Small intestine (tissue), 7 donors: ENCODE results near the gene SLAMF6. TPM values are rescaled to one million over a fixed set of nuclear protein-coding genes. Genes with fewer than 3 reads are reported as not detected.

ENCODE experiments used
- DNase-seq, 2 donors: peaks; one replicate each; pipeline versions ENCODE4 v3.0.0 to v3.0.0-alpha.2; 2013
- FAIRE-seq: peaks from 2 replicates; lab custom pipeline; 2012; peaks lifted over from hg19 to GRCh38; lab: Jason Lieb, UNC
- H3K27ac ChIP-seq, 3 donors: one replicate each; pipeline ENCODE4 v1.5.1; 2013; ENCODE audit warnings: low read length in 2 of 3, mild to moderate bottlenecking in 2 of 3, control low read depth in 1 of 3, inconsistent platforms in 1 of 3, low read depth in 1 of 3, moderate library complexity in 1 of 3
- H3K27me3 ChIP-seq, 3 donors: one replicate each; pipeline ENCODE4 v1.6.1; 2013; ENCODE audit warnings: low read length in 3 of 3, inconsistent platforms in 1 of 3; ENCODE audit not compliant: control insufficient read depth in 3 of 3, insufficient read depth in 3 of 3
- H3K36me3 ChIP-seq, 3 donors: one replicate each; pipeline ENCODE4 v1.6.1; 2013; ENCODE audit warnings: low read length in 3 of 3, inconsistent platforms in 1 of 3, low read depth in 1 of 3, mild to moderate bottlenecking in 1 of 3, moderate library complexity in 1 of 3; ENCODE audit not compliant: control insufficient read depth in 3 of 3, insufficient read depth in 2 of 3
- H3K4me1 ChIP-seq, 3 donors: one replicate each; pipeline ENCODE4 v1.6.1; 2013; ENCODE audit warnings: low read length in 2 of 3, inconsistent platforms in 1 of 3, low read depth in 1 of 3, mild to moderate bottlenecking in 1 of 3, moderate library complexity in 1 of 3; ENCODE audit not compliant: control insufficient read depth in 3 of 3, insufficient read depth in 2 of 3
- H3K4me3 ChIP-seq, 3 donors: one replicate each; pipeline ENCODE4 v1.5.1; 2013; ENCODE audit warnings: low read length in 3 of 3, control low read depth in 1 of 3, inconsistent platforms in 1 of 3, low read depth in 1 of 3, mild to moderate bottlenecking in 1 of 3, moderate library complexity in 1 of 3
- H3K9me3 ChIP-seq, 2 donors: one replicate each; pipeline ENCODE4 v1.6.1; 2013; ENCODE audit warnings: low read depth in 1 of 2, low read length in 1 of 2; ENCODE audit not compliant: control insufficient read depth in 2 of 2, insufficient read depth in 1 of 2
- WGBS, 3 donors: extraction: QIAGEN DNeasy Blood & Tissue Kit; methylation state at CpG; one replicate each; pipeline ENCODE4 v1.1.7; 2013; 5-methylcytosine and 5-hydroxymethylcytosine counted together
- polyA plus RNA-seq, 4 donors: library from polyadenylated mRNA; stranded (reverse) in 3 of 4; unstranded in 1 of 4; fragments of 200-250 nt in 3 of 4; fragments of 120-200 nt in 1 of 4; gene quantifications; one replicate each; pipeline versions ENCODE4 v1.2.1 to v1.2.3, GENCODE V29; 2013
- donor health status: healthy with polysubstance abuse.
- donor health status: control.
- donor health status: control.
- donor health status: Bipolar disorder and iron deficiency.
- donor health status: healthy.

Gene SLAMF6
- polyA plus RNA-seq, 4 donors = 0.22 to 1.6 (median 1.1) TPM

DNA sequence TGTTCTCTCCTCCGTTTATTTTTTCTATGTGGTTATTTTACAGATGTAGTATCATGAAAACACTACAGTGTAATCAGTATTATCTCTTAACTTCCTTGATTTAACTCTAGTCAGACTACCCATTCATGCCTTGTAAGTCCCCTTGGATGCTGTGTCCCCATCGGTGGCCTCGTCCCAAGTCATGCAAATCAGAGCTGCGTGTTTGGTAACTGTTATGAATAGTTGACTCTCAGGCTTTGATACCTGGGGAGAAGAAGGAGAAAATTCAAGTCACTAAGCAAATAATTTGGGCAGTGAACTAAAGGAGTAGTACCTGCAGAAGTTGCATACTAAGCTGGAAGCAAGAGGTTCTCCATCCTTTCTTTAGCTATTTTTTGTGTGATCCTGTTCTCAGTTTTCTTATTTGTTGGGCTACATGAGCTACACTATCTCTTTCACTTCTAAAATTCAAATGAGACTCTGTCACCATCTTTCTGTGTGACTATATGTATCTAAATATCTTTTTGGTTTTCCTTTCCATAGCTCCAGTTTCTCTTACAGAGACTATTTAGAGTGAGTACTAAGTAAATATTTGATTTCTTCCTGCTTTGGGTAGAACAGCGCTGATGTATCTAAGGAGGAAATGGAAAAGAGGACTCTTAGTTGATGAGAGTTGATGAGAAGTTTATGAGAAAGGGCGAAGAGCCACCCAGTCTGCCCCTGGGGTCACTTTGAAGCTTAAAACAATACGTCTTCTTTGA, 71.8 kb downstream of the SLAMF6 start:
- no peaks in the 10 kb centered on the region for H3K9me3 ChIP-seq
- FAIRE-seq (no peak), DNase-seq (peak; percentile 29 to 43)
- H3K27me3 ChIP-seq = no peaks in the 10 kb centered on the region
- peaks cover 0 to 3% (median 0%) of the 10 kb centered on the region in 3 donors for H3K4me1 ChIP-seq
- H3K36me3 ChIP-seq = no peaks in the 10 kb centered on the region
- peak overlapping the region in 1 of 3 donors; percentile 26 for H3K27ac ChIP-seq
- no peak overlapping the region for H3K4me3 ChIP-seq
- WGBS, 3 donors = 54 to 63% (median 57%) methylated on average over 7 of the region's 7 CpGs

DNA sequence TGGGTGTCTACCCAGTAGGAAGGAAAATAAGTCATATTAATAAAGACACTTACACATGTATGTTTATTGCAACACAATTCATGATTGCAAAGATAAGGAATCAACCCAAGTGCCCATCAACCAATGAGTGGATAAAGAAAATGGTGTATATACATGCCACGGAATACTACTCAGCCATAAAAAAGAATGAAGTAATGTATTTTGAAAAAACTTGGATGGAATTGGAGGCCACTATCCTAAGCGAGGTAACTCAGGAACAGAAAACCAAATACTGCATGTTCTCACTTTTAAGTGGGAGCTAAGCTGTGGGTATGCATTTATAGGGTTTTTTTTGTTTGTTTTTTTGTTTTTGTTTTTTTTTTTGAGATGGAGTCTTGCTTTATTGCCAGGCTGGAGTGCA, 73.6 kb downstream of the SLAMF6 start:
- H3K27ac ChIP-seq = no peak overlapping the region
- H3K36me3 ChIP-seq = no peaks in the 10 kb centered on the region
- DNase-seq = no peak
- no peaks in the 10 kb centered on the region for H3K27me3 ChIP-seq
- no peak overlapping the region for H3K4me3 ChIP-seq
- no peak for FAIRE-seq
- H3K4me1 ChIP-seq = peaks cover 0 to 3% (median 0%) of the 10 kb centered on the region in 3 donors
- H3K9me3 ChIP-seq = no peaks in the 10 kb centered on the region
- WGBS, 3 donors = 95 to 100% (median 96%) methylated on average over 2 of the region's 2 CpGs

DNA sequence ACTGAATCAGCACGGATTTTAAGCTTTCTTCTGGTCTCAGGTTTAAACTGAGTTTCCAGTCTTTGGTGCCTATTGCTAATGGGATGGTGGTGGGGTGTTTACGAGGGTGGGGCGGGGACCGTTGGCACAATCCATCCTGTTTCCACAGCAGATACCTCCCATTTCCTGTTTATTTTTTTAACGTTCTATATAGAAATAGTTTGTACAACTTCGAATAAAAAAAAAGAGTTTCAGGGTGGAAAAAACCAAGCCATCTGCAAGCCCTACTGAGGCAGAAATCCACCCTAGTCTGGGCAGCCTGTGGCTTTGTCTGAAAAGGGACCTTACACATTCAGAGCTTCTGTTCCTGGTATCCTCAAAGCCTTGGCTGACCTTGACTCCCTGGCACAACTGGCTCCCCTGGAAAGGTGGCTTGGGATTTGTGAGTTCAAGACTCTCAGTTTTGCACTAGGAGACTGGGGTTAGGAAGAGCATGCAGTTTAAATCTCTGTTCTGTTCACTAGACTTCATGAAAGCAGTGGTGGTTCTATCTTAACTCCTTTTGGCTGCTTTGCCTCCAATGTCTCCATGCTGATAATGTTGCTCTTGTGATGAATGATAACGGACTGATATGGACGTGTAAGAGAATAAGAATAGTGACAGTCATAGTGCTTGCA, 76.0 kb downstream of the SLAMF6 start:
- DNase-seq (no peak), FAIRE-seq (no peak)
- Histone ChIP-seq H3K36me3 (no peaks in the 10 kb centered on the region), H3K4me1 (peaks cover 0 to 3% (median 0%) of the 10 kb centered on the region in 3 donors), H3K4me3 (no peak overlapping the region), H3K27me3 (no peaks in the 10 kb centered on the region), H3K9me3 (no peaks in the 10 kb centered on the region), H3K27ac (no peak overlapping the region)
- WGBS, 3 donors = 48 to 54% (median 53%) methylated on average over 8 of the region's 8 CpGs

DNA sequence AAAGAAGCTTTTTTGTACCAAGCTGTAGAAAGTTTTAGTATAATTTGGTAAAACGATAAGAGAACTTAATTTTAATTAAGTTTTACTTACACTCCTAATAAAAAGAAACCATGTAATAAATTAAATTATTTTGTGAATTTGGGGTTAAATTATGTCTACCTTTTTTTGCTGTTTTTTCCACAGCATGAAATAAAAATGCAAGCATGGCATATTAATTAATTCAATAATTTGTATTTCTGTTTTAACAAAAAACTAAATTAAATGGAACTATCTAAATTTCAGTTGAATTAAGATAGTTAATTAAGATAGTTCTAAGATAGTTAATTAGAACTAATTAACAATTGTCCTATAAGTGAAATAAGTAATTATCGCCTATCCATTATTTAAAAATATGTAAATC, 83.3 kb downstream of the SLAMF6 start:
- H3K4me1 ChIP-seq = peaks cover 0 to 5% (median 2%) of the 10 kb centered on the region in 3 donors
- no peaks in the 10 kb centered on the region for H3K9me3 ChIP-seq
- H3K4me3 ChIP-seq = no peak overlapping the region
- FAIRE-seq (peak; percentile 81), DNase-seq (no peak)
- H3K27ac ChIP-seq = no peak overlapping the region
- no peaks in the 10 kb centered on the region for H3K27me3 ChIP-seq
- 51 to 74% (median 64%) methylated on average over 2 of the region's 2 CpGs for WGBS, 3 donors
- no peaks in the 10 kb centered on the region for H3K36me3 ChIP-seq

DNA sequence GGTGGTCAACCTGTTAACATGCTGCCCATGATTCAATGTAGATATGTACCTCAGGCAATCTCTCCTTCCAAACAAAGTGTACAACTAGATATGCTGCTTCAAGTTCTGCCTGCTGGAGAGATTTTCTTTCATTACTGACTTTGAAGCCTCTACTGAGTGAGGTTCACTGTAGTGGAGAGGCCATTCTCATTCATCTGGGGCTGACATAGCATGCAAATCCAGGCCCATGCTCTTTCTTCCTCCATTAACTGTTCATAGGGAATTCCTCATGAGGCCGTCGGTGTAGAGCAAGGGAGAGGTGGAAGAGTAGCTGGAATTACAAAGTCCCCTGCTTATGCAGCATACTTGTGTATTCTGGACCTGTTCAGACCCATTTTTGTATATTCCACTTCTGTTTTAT, 84.1 kb downstream of the SLAMF6 start:
- WGBS, 3 donors = 92 to 100% (median 95%) methylated on average over 2 of the region's 2 CpGs
- peaks cover 0 to 5% (median 2%) of the 10 kb centered on the region in 3 donors for H3K4me1 ChIP-seq
- FAIRE-seq (no peak), DNase-seq (no peak)
- H3K27ac ChIP-seq = no peak overlapping the region
- no peaks in the 10 kb centered on the region for H3K27me3 ChIP-seq
- no peaks in the 10 kb centered on the region for H3K9me3 ChIP-seq
- H3K36me3 ChIP-seq = no peaks in the 10 kb centered on the region
- no peak overlapping the region for H3K4me3 ChIP-seq

DNA sequence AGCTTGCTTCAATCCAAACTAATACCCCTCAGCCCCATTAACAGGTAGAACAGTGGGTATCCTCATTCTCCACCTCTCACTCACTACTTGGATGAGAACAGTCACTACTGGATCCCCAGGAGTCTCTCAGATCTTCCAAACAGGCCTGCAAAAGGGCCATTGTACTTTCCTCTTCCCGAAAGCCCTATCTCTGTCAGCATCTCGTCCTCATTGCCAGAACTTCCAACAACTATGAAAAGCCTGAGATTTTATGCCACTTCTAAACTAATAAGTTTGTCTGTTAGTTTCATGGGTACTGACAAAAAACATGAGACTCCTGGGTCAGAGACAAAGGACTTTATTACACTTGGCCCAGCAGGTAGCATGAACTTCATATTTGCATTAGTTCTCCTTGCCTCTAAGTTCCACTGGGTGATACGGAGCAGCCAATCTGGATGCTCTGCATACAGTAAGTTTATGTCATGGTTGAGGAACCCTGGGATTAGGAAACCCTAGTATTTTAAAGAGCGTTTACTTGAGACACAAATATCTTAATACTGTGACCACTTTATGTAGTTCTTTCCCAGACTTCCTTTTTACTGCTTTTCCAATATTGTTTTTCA, 84.6 kb downstream of the SLAMF6 start:
- WGBS, 3 donors = 67 to 76% (median 71%) methylated on average over 4 of the region's 4 CpGs
- H3K27ac ChIP-seq = peak overlapping the region; percentile 32 to 88 (median 35)
- DNase-seq (peak in 1 of 2 donors; percentile 17), FAIRE-seq (no peak)
- H3K4me3 ChIP-seq = peak overlapping the region in 1 of 3 donors; percentile 8
- peaks cover 0 to 5% (median 2%) of the 10 kb centered on the region in 3 donors for H3K4me1 ChIP-seq
- H3K9me3 ChIP-seq = no peaks in the 10 kb centered on the region
- H3K27me3 ChIP-seq = no peaks in the 10 kb centered on the region
- H3K36me3 ChIP-seq = no peaks in the 10 kb centered on the region

DNA sequence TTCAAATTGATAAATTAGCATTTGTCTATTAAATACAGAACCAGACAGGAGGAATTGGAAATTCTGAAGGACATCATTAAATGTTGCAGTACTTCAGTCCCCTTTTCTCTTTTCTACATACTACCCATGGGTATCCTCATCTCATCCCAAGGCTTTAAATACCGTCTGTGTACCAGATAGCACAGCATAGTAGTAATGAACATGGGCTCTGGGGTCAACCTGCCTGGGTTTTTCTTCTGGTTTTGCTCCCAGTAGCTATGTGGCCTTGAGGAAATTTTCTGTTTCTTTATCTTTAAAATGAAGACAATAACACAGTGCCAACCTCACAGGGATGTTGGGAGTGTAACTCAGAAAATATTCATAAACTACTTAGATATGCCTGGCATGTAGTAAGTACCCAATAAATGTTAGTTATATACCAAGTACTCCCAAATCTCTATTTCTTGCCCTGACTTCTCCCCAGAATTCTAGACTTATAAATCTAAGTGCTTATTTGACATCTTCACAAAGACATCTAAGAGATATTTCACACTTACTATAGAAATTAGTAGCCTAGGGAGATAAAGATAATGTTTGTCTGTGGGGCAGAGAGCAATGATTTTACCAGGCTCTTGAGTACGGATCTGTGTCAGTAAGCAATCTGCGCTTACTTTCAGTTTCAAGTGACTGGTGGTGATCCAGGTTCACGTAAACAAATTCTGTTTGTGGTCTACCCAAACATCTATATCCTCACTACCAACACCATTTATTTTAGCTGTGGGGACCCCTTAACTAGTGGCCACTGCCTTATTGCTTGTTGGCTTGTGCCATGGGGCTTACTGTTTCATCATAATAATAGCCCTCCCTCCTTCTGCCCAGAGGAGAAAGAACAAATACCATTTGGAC, 85.4 kb downstream of the SLAMF6 start:
- 14 to 31% (median 23%) methylated on average over 4 of the region's 4 CpGs for WGBS, 3 donors
- FAIRE-seq (no peak), DNase-seq (peak; percentile 56 to 69)
- no peaks in the 10 kb centered on the region for H3K27me3 ChIP-seq
- peak overlapping the region in 1 of 3 donors; percentile 8 for H3K4me3 ChIP-seq
- no peaks in the 10 kb centered on the region for H3K36me3 ChIP-seq
- no peaks in the 10 kb centered on the region for H3K9me3 ChIP-seq
- H3K4me1 ChIP-seq = peaks cover 0 to 5% (median 2%) of the 10 kb centered on the region in 3 donors
- peak overlapping the region; percentile 35 to 88 (median 55) for H3K27ac ChIP-seq

DNA sequence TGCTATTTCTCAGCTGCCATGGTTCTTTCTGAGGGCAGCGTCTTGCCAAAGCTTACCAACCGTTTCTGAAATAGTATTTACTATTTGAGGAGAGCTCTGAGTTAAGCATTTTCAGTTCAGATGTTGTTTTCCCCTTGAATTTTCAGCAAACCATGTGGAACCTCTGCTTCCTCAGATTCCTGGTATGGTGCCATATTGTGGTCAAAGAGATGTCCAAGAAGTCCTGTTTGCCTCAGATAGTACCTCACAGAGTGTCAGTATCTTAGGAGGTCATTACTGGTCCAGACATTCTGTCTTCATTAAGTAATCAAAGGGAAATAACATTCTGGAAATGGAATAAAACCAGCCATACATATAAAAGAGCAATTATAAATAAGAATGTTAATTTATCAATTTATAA, 86.1 kb downstream of the SLAMF6 start:
- no peak for FAIRE-seq
- no peaks in the 10 kb centered on the region for H3K9me3 ChIP-seq

More for the DNA sequence above, 86.1 kb downstream of the SLAMF6 start:
- no peaks in the 10 kb centered on the region for H3K36me3 ChIP-seq
- H3K27ac ChIP-seq = peak overlapping the region in 1 of 3 donors; percentile 30
- no peak overlapping the region for H3K4me3 ChIP-seq
- no peaks in the 10 kb centered on the region for H3K27me3 ChIP-seq
- WGBS, 3 donors = 63 to 83% (median 82%) methylated on average over 2 of the region's 2 CpGs
- peaks cover 0 to 5% (median 2%) of the 10 kb centered on the region in 3 donors for H3K4me1 ChIP-seq
- DNase-seq = no peak
